Cardiac fibroblast (primary cell): ENCODE results near the gene PGAP2.
"Not testable (repeated sequence)": the region's sequence is repeated elsewhere in the genome, so short reads cannot be mapped to it uniquely, and the experiment has no call there.

Experiments used
- DNase-seq, 2 donors: peaks; one replicate each; pipeline versions ENCODE4 v3.0.0 to v3.0.0-alpha.2; 2010; ENCODE audit warnings: low read depth in 2 of 2
- H3K4me3 ChIP-seq, 2 donors: replicated peaks in 1 of 2; 1 replicate in 1 of 2; 2 replicates in 1 of 2; pipeline ENCODE4 v1.5.1; 2011; ENCODE audit warnings: low read depth in 2 of 2, low read length in 2 of 2, mild to moderate bottlenecking in 2 of 2, moderate library complexity in 1 of 2
- CTCF ChIP-seq: IDR thresholded peaks from one replicate; pipeline ENCODE4 v1.5.1; 2011; ENCODE audit warnings: low read depth, mild to moderate bottlenecking, low read length, inconsistent platforms

PGAP2 gene

GRCh38 chr11:3807909-3808860, at the start of gene PGAP2:
Gene PGAP2, plus strand, starts transcription at chr11:3808560. Its CDS starts 2,700 bp downstream, at chr11:3811260.
- peak; percentile 88 for TF ChIP-seq CTCF
- H3K4me3 ChIP-seq: peak within 1 kb of the TSS; percentile 64 to 76
- DNase-seq: peak; percentile 57 to 58

GRCh38 chr11:3764266-3764665, 44.1 kb upstream of the PGAP2 start:
- no peak for TF ChIP-seq CTCF
- H3K4me3 ChIP-seq: no peak overlapping the region
- no peak for DNase-seq

- DNase-seq, H3K4me3 ChIP-seq: not testable (repeated sequence)
These were observed 41.5 kb upstream of the PGAP2 start for GRCh38 chr11:3766836-3767235.

GRCh38 chr11:3767536-3767935, 40.8 kb upstream of the PGAP2 start:
- TF ChIP-seq CTCF: no peak
- no peak for DNase-seq
- H3K4me3 ChIP-seq: no peak overlapping the region

- no peak for TF ChIP-seq CTCF
- H3K4me3 ChIP-seq: no peak overlapping the region
- no peak for DNase-seq
These were observed 35.2 kb upstream of the PGAP2 start for GRCh38 chr11:3773180-3773579.

- peak in 1 of 2 donors; percentile 35 for DNase-seq
- no peak overlapping the region for H3K4me3 ChIP-seq
- no peak for TF ChIP-seq CTCF
These were observed 32.5 kb upstream of the PGAP2 start for GRCh38 chr11:3775736-3776406.

- no peak overlapping the region for H3K4me3 ChIP-seq
- peak; percentile 13 to 66 for DNase-seq
- no peak for TF ChIP-seq CTCF
These were observed 26.9 kb upstream of the PGAP2 start for GRCh38 chr11:3781423-3781822.
